Measurements from ENCODE around the gene ZFYVE28. TPM values are rescaled to one million over a fixed set of nuclear protein-coding genes. Genes with fewer than 3 reads are reported as not detected.

Gene ZFYVE28
- total and polyA plus RNA-seq, 2 of the 8 experiments (the other 6 are each of a cell fraction or from before 2014, with no cell fraction given), result 1.7 to 4.9 TPM

GRCh38 chr4:2286904-2287593 lies 131.4 kb downstream of the ZFYVE28 start (continued):
- TF ChIP-seq CHD7 (IDR thresholded peaks at IDR 0.05; ENCODE audit: insufficient replicate concordance, low read length) (no peak), KDM1A (IDR thresholded peaks at IDR 0.05; ENCODE audit: borderline replicate concordance, low read length) (no peak), BACH1 (IDR thresholded peaks at IDR 0.05; ENCODE audit: low read length) (no peak), FOSL1 (IDR thresholded peaks at IDR 0.05; ENCODE audit: insufficient read depth, low read depth, low read length) (no peak), ASH2L (IDR thresholded peaks at IDR 0.05; ENCODE audit: low read length) (no peak), NANOG (IDR thresholded peaks at IDR 0.05; ENCODE audit: insufficient read depth, low read depth, low read length, poor library complexity, severe bottlenecking) (no peak), ZNF274 (IDR thresholded peaks at IDR 0.05; ENCODE audit: borderline replicate concordance, extremely low read depth, low read length) (no peak), MAX (IDR thresholded peaks at IDR 0.05) (no peak)

All from H1 (cell line).